Kidney (tissue), 14 donors: ENCODE results near the gene ADGRL2. TPM values are rescaled to one million over a fixed set of nuclear protein-coding genes. Genes with fewer than 3 reads are reported as not detected.
"Not testable (repeated sequence)": the region's sequence is repeated elsewhere in the genome, so short reads cannot be mapped to it uniquely, and the experiment has no call there.

Source experiments
- DNase-seq, 5 donors: peaks; one replicate each; pipeline ENCODE4 v3.0.0-alpha.2; 2013 to 2020
- FAIRE-seq: peaks from 2 replicates; lab custom pipeline; 2012; peaks lifted over from hg19 to GRCh38; lab: Jason Lieb, UNC
- H3K27ac ChIP-seq, 2 donors: one replicate each; pipeline ENCODE4 v1.7.0; 2013; ENCODE audit warnings: low read depth in 2 of 2, low read length in 2 of 2, inconsistent platforms in 1 of 2
- H3K27me3 ChIP-seq: one replicate; pipeline ENCODE4 v1.7.1; 2013; ENCODE audit warnings: low read length, inconsistent platforms; ENCODE audit not compliant: control insufficient read depth, insufficient read depth
- H3K36me3 ChIP-seq, 3 donors: one replicate each; pipeline versions ENCODE4 v1.7.0 to v1.7.1; 2013; ENCODE audit warnings: low read length in 3 of 3, control low read depth in 1 of 3, inconsistent platforms in 1 of 3; ENCODE audit not compliant: insufficient read depth in 3 of 3, control insufficient read depth in 2 of 3
- H3K4me1 ChIP-seq, 3 donors: one replicate each; pipeline versions ENCODE4 v1.7.0 to v1.7.1; 2013; ENCODE audit warnings: low read length in 3 of 3, inconsistent platforms in 1 of 3, low read depth in 1 of 3; ENCODE audit not compliant: control insufficient read depth in 2 of 3, insufficient read depth in 2 of 3
- H3K4me3 ChIP-seq, 3 donors: one replicate each; pipeline versions ENCODE4 v1.7.0 to v1.8.1; 2013; ENCODE audit warnings: low read length in 3 of 3, control low read depth in 1 of 3, inconsistent platforms in 1 of 3
- H3K9ac ChIP-seq, 3 donors: one replicate each; pipeline versions ENCODE4 v1.7.0 to v1.7.1; 2013; ENCODE audit warnings: low read length in 3 of 3, control low read depth in 1 of 3, inconsistent platforms in 1 of 3
- H3K9me3 ChIP-seq, 3 donors: one replicate each; pipeline versions ENCODE4 v1.7.0 to v1.7.1; 2013; ENCODE audit warnings: low read length in 3 of 3, control low read depth in 1 of 3, inconsistent platforms in 1 of 3; ENCODE audit not compliant: control insufficient read depth in 2 of 3, insufficient read depth in 1 of 3
- intact Hi-C: fragments of 100-400 bp; cut with DNase I; formaldehyde crosslinking; loops from one replicate; pipeline ENCODE4 v1.11.1; 2022
- polyA plus RNA-seq: library from polyadenylated mRNA; stranded (reverse); fragments of 350-450 nt; fragmentation: Illumina TruSeq; extraction: RNeasy Lipid Tissue Mini Kit (QIAGEN cat#74804); gene quantifications from one replicate; pipeline ENCODE4 v1.2.3, GENCODE V29; 2014; ENCODE audit warnings: low read depth, low replicate concordance; ENCODE audit not compliant: insufficient read depth
- total RNA-seq: library from RNA; stranded (reverse); fragmentation: NEBNext Ultra II Directional; extraction: Animal tissue kit (Norgen Biotek cat#: 25700); gene quantifications from one replicate; pipeline ENCODE4 v1.2.1, GENCODE V29; 2021
- TF ChIP-seq, protein P1 (sequence below): IDR thresholded peaks from 3 replicates; pipeline ENCODE4 v1.5.1; 2012; ENCODE audit warnings: mild to moderate bottlenecking, moderate library complexity, borderline replicate concordance; ENCODE audit not compliant: insufficient read depth; ENCODE audit errors: extremely low read depth
- donor health status: control.
- donor health status: control.
- donor health status: control.
- donor health status: control.
- donor health status: control.
- donor health status: DM: yes; HTN: yes; CAD: no.
- donor health status: Normal renal cell carcinoma (clear cell type).

The ADGRL2 gene
- total and polyA plus RNA-seq, 2 donors from 2014 or later: 27.2 to 71.2 TPM

DNA sequence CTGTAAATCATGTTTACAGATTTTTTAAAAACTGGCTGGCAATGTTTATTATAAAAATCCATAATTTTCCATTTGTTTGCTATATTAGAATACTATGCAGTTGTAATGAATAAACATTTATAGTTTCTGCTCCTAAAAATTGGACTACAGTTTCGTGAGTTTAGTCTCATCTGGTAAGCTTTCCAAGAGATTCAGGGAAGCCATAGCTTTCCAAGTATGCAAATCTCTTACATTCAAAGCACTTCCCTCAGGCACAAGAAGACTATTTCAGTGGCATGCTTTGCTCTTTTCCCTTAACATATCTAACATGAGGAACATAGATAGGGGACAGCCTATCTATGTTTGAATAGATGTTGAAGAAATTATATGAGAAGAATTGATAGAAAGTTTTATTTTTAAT lies 77.2 kb downstream of the ADGRL2 start:
- peak overlapping the region in 1 of 3 donors; percentile 21 for H3K9ac ChIP-seq
- TF ChIP-seq, protein P1, sequence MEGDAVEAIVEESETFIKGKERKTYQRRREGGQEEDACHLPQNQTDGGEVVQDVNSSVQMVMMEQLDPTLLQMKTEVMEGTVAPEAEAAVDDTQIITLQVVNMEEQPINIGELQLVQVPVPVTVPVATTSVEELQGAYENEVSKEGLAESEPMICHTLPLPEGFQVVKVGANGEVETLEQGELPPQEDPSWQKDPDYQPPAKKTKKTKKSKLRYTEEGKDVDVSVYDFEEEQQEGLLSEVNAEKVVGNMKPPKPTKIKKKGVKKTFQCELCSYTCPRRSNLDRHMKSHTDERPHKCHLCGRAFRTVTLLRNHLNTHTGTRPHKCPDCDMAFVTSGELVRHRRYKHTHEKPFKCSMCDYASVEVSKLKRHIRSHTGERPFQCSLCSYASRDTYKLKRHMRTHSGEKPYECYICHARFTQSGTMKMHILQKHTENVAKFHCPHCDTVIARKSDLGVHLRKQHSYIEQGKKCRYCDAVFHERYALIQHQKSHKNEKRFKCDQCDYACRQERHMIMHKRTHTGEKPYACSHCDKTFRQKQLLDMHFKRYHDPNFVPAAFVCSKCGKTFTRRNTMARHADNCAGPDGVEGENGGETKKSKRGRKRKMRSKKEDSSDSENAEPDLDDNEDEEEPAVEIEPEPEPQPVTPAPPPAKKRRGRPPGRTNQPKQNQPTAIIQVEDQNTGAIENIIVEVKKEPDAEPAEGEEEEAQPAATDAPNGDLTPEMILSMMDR: no peak
- FAIRE-seq (peak; percentile 64), DNase-seq (no peak)
- no peaks in the 10 kb centered on the region for H3K27me3 ChIP-seq
- no peaks in the 10 kb centered on the region for H3K36me3 ChIP-seq
- no peaks in the 10 kb centered on the region for H3K9me3 ChIP-seq
- peaks cover 3 to 32% (median 6%) of the 10 kb centered on the region in 3 donors for H3K4me1 ChIP-seq
- peak overlapping the region; percentile 71 to 75 for H3K27ac ChIP-seq
- intact Hi-C loops: no loop called here
- peak overlapping the region in 1 of 3 donors; percentile 36 for H3K4me3 ChIP-seq

- intact Hi-C loops: no loop called here
- DNase-seq: no peak
- no peaks in the 10 kb centered on the region for H3K36me3 ChIP-seq
- TF ChIP-seq, protein P1: no peak
- no peak overlapping the region for H3K9ac ChIP-seq
- no peaks in the 10 kb centered on the region for H3K27me3 ChIP-seq
- no peaks in the 10 kb centered on the region for H3K9me3 ChIP-seq
- FAIRE-seq: no peak
- H3K27ac ChIP-seq: no peak overlapping the region
- H3K4me3 ChIP-seq: peak overlapping the region in 1 of 3 donors; percentile 20
- H3K4me1 ChIP-seq: peaks cover 3 to 28% (median 6%) of the 10 kb centered on the region in 3 donors
Observed at GRCh38 chr1:81878538-81878937, 77.8 kb downstream of the ADGRL2 start.

DNA sequence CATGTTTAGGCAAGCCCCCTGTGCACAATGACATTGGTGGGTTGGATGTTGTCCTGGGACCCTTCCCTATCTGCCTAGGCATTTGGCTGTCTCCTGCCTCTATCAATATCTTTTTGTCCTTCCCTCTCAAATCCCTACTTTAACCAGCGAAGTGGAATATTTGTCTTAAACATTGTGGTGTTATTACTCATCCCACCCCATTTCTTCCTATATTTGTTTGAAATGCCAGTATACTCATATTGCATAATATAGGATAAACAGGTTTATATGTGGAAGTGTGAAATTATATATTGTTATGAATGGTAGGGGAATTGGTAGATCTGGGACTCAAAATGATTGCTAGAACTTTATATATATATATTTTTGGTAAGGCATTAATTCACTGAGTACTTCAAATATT lies 80.0 kb downstream of the ADGRL2 start:
- H3K27me3 ChIP-seq: no peaks in the 10 kb centered on the region
- no peaks in the 10 kb centered on the region for H3K36me3 ChIP-seq
- TF ChIP-seq, protein P1: no peak
- DNase-seq (no peak), FAIRE-seq (no peak)
- H3K4me1 ChIP-seq: peaks cover under 1 to 23% (median 3%) of the 10 kb centered on the region in 3 donors
- H3K9me3 ChIP-seq: no peaks in the 10 kb centered on the region
- intact Hi-C loops: no loop called here
- H3K9ac ChIP-seq: no peak overlapping the region
- H3K4me3 ChIP-seq: no peak overlapping the region
- H3K27ac ChIP-seq: no peak overlapping the region

GRCh38 chr1:81885291-81885690 lies 84.6 kb downstream of the ADGRL2 start:
- Histone ChIP-seq H3K27ac (no peak overlapping the region), H3K9me3 (no peaks in the 10 kb centered on the region), H3K4me3 (no peak overlapping the region), H3K27me3 (no peaks in the 10 kb centered on the region), H3K36me3 (no peaks in the 10 kb centered on the region), H3K9ac (no peak overlapping the region), H3K4me1 (peaks cover 0 to 7% (median 0%) of the 10 kb centered on the region in 3 donors)
- intact Hi-C loops: no loop called here
- TF ChIP-seq, protein P1: no peak
- no peak for DNase-seq
- FAIRE-seq: no peak

DNA sequence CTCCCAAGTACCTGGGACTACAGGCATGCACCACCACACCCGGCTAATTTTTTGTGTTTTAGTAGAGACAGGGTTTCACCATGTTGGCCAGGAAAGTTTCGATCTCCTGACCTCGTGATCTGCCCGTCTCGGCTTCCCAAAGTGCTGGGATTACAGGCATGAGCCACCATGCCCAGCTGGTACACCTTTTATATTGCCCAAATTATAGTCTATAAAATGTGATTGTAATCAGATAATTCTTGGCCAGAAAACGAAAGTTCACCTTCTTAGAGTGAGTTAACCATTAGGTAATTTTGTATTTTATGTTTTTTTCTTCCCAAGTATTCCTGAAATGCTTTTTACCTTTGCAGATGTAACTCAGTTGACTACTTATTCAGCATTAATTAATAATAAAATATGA lies 85.6 kb downstream of the ADGRL2 start:
- H3K27me3 ChIP-seq, H3K9ac ChIP-seq, H3K36me3 ChIP-seq, H3K4me3 ChIP-seq, H3K27ac ChIP-seq, intact Hi-C loops, H3K9me3 ChIP-seq, H3K4me1 ChIP-seq, FAIRE-seq: not testable (repeated sequence)
- DNase-seq: peak in 1 of 5 donors; percentile 4
